GM10266 (cell line): ENCODE data around the gene WDR90.

Experiments
- DNase-seq: peaks from one replicate; pipeline ENCODE4 v3.0.0; 2012; ENCODE audit errors: extremely low spot score
- TF ChIP-seq, protein P1 (sequence below): IDR thresholded peaks from 2 replicates; pipeline ENCODE4 v1.5.1; 2012; ENCODE audit warnings: mild to moderate bottlenecking, low read depth; ENCODE audit not compliant: control insufficient read depth, insufficient read depth; ENCODE audit errors: missing control alignments

The WDR90 gene

DNA sequence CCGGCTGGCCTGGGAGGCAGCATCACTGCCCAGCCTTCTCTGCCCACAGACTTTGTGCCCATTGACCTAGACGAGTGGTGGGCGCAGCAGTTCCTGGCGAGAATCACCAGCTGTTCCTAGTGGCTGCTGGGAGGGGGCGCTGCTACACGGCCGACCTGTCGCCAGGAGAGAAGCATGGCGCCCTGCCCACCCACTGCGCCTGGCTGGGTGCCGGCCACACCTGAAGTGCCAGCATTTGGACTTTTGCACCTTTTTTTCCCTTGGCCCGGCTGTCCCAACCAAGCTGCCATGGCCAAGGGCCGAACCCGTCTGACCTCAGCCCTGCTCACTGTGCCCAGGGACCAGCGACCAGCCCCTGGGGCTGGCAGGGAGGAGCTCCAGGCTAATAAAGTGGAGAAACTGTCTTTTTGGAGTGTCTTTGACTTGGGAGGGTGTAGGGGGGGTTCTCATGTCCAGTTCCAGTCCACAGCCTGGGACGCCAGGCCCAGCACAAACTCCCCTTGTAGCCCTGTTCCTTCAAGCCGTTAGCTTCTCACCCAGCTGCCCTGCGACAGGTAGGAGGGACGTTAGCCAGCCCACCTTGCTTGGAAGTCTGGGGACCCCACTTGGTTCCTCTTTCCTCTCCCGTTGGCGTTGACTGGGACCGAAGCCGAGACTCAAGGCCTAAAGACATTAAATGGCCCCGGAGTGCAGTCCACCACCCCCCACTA is 939 bp upstream of the WDR90 start:
- peak; percentile 70 for DNase-seq

DNA sequence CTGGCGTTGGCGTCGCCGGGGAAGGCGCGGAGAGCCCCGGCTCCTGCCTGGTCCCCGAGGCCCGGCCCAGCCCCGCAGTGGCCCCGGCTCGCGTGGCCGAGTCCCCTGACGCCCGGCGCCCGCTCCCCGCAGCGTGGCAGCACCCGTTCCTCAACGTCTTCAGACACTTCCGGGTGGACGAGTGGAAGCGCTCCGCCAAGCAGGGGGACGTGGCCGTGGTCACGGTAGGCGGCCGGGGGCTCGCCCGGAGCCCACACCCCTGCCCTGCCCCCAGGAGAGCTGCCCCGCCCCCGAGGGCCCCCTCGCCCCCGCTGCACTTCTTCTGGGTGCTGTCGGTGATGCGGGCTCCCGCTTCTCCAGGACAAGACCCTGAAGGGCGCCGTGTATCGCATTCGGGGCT is 466 bp downstream of the WDR90 start:
- DNase-seq: no peak
- TF ChIP-seq, protein P1, sequence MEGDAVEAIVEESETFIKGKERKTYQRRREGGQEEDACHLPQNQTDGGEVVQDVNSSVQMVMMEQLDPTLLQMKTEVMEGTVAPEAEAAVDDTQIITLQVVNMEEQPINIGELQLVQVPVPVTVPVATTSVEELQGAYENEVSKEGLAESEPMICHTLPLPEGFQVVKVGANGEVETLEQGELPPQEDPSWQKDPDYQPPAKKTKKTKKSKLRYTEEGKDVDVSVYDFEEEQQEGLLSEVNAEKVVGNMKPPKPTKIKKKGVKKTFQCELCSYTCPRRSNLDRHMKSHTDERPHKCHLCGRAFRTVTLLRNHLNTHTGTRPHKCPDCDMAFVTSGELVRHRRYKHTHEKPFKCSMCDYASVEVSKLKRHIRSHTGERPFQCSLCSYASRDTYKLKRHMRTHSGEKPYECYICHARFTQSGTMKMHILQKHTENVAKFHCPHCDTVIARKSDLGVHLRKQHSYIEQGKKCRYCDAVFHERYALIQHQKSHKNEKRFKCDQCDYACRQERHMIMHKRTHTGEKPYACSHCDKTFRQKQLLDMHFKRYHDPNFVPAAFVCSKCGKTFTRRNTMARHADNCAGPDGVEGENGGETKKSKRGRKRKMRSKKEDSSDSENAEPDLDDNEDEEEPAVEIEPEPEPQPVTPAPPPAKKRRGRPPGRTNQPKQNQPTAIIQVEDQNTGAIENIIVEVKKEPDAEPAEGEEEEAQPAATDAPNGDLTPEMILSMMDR: no peak

More for the DNA sequence above, 939 bp upstream of the WDR90 start:
- TF ChIP-seq, protein P1: peak; percentile 74

DNA sequence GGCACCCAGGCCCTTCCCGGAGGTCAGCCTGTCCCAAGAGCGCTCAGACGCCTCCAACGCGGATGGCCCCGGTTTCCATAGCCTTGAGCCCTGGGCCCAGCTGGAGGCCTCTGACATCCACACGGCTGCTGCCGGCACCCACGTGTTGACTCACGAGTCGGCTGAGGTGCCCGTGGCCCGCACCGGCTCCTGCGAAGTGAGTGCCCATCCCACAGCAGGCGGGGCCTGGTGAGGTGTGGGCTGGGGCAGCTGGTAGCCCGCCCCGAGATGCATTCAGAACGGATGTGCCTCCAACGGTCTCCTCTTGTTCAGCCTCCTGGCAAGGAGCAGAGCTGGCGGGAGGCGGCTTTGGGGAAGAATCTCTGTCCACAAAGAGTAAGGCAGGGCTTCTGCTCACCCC is 2.7 kb downstream of the WDR90 start:
- DNase-seq: no peak
- TF ChIP-seq, protein P1: no peak

DNA sequence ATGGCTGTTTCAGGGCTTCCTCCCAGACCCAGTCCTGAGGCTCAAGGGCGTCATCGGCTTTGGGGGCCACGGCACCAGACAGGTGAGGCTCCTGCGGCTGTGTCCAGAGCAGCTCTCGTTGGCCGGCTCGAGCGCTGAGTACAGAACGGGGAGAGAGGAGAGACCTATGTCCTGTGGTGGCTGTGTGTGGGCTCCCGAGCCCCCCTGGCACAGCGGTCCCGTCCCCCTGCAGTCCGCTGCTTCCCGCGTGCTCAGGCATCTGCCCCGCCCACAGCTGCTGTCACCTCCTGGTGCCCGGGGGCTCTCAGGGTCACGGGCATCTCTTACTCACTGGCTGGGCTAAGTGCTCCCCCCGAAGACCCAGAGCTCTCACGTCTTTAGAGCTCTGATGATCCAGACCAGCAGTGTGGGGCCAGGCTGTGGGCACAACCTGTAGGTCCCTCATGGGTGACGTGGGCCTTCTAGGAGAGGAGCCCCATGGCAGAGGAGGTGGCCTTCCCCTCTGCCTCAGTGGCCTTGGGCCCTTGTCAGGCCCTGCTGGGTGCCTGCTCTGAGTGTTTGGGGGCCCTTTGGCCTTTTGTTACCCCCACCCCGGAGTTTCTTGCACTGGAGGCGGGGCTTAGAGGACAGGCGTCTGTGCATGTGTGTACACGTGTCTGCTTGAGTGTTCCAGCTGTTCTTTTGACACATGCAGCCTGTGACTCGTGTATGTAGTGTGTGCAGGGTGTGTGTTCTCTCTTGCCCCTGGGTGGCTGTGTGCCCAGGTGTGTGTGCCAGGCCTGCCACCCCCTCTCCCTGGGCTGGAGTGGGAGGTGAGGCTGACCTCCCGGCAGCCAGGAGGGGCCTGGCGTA is 3.5 kb downstream of the WDR90 start:
- no peak for DNase-seq
- TF ChIP-seq, protein P1: no peak

DNA sequence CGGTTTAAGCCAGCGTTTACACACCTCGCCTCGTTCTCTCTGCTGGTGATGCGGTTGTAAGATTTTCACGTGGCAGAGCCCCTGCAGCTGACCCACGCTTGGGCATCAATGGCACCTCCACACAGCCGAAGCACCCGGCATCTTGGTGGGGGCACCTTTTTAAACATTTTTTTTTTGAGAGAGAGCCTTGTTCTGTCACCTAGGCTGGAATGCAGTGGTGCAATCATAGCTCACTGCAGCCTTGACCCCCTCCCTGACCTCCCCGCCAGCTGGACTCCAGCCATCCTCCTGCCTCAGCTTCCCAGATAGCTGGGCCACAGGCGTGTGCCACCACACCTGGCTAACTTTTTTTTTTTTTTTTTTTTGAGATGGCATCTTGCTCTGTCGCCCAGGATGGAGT is 4.9 kb downstream of the WDR90 start:
- TF ChIP-seq, protein P1: no peak
- DNase-seq: no peak

DNA sequence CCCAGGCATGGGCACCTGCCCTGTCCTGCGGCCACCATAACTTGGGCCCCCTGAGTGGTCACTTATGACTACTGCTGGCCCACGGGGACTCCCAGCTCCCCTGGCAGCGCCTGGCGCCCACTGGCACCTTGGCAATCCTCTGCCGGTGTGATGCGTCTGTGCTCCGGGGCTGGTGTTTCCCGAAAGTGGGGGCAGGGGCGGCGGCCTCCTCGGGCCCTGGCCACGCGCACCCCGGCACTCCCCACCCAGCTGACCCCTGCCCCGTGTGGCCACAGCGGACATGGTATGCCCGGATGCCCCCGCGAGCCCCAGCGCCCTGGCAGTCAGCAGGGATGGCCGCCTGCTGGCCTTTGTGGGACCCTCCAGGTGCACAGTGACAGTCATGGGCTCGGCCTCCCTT is 8.3 kb downstream of the WDR90 start:
- TF ChIP-seq, protein P1: no peak
- DNase-seq: no peak

DNA sequence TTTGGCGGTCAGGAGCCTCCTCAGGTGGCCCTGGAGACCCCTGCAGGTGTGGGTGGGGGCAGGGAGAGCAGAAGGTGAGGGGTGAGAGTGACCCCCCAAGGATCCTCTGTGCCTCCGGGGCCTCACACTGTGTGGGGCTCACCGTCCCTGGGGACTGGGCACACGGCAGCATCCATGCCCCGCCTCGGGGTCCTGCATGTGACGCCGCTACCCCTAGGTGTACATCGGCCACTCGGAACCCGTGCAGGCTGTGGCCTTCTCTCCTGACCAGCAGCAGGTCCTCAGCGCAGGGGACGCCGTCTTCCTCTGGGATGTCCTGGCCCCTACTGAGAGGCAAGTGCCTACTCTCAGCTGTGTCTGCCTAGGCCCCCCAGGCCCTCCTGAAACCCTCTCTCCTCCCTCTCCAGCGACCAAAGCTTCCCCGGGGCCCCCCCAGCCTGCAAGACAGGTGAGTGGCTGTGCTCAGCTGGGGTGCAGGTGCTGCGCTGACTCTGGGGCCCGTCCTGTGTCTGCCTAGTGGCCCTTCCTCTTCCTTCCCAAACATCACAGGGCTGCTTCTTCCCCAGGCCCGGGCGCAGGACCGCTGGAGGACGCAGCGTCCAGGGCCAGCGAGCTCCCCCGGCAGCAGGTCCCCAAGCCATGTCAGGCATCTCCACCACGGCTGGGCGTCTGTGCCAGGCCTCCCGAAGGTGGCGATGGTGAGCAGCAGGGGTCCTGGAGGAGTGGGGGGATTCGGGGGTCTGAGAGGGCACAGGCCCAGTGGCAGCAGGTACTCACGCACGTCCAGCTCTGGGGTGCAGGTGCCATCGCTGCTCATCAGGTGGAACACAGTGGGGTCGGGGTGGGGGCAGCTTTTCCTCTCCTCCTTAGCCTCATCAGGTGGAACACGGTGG is 9.8 kb downstream of the WDR90 start:
- TF ChIP-seq, protein P1: no peak
- no peak for DNase-seq
